ENCODE results near the gene BDH2.

BDH2 gene

DNA sequence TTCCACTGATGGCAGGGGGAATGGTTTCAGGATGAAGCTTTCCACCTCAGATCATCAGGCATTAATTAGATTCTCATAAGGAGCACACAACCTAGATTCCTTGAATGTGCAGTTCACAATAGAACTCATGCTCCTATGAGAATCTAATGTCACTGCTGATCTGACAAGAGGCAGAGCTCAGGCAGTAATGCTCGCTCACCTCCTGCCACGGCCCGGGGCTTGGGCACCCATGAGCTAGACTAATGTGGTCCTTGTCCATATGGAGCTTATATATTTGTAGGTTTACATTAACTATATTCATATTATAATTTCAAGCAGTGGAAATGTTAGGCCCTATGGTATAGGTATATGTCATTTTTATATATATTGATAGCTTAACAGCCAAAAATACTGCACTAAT is 47.5 kb downstream of the BDH2 start:
- TF ChIP-seq CTCF (conservative IDR thresholded peaks at IDR 0.05; ENCODE audit: low read depth, low read length), result no peak
- no peak for DNase-seq (ENCODE audit: low read depth)
- H3K4me3 ChIP-seq (ENCODE audit: low read depth, low read length), result no peak overlapping the region

- TF ChIP-seq CTCF (conservative IDR thresholded peaks at IDR 0.05; ENCODE audit: low read depth, low read length), result no peak
- no peak overlapping the region for H3K4me3 ChIP-seq (ENCODE audit: low read depth, low read length)
- DNase-seq (ENCODE audit: low read depth), result no peak
Observed at GRCh38 chr4:103050736-103051436, 48.7 kb downstream of the BDH2 start.

- no peak overlapping the region for H3K4me3 ChIP-seq (ENCODE audit: low read depth, low read length)
- TF ChIP-seq CTCF (conservative IDR thresholded peaks at IDR 0.05; ENCODE audit: low read depth, low read length), result peak; percentile 87
- DNase-seq (ENCODE audit: low read depth), result peak; percentile 78
Observed at GRCh38 chr4:103046416-103047290, 53.0 kb downstream of the BDH2 start.

- no peak for DNase-seq (ENCODE audit: low read depth)
- no peak overlapping the region for H3K4me3 ChIP-seq (ENCODE audit: low read depth, low read length)
- no peak for TF ChIP-seq CTCF (conservative IDR thresholded peaks at IDR 0.05; ENCODE audit: low read depth, low read length)
Observed at GRCh38 chr4:103044183-103044582, 55.5 kb downstream of the BDH2 start.

GRCh38 chr4:103036169-103036568 is 63.5 kb downstream of the BDH2 start:
- H3K4me3 ChIP-seq (ENCODE audit: low read depth, low read length), result no peak overlapping the region
- no peak for DNase-seq (ENCODE audit: low read depth)
- no peak for TF ChIP-seq CTCF (conservative IDR thresholded peaks at IDR 0.05; ENCODE audit: low read depth, low read length)

DNA sequence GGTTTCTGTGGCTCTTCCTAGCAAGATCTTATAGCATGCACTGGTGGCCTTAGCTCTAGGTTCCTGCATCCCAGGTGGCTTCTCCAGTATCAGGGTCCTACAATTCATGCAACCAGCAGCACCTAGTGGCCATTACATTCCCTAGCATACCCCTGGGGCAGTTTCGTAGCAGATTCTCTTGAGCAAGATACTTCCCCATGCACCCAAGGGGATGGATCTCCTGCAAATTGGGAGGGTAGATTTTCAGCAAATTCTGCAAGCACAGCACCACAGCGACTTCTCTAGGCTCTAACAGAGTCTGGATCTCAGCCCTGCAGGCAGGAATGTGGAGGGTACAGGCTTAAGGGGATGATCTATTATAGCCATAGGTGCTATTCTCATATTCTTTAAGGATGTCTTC is 67.1 kb downstream of the BDH2 start:
- H3K4me3 ChIP-seq (ENCODE audit: low read depth, low read length), result no peak overlapping the region
- peak; percentile 73 for DNase-seq (ENCODE audit: low read depth)
- TF ChIP-seq CTCF (conservative IDR thresholded peaks at IDR 0.05; ENCODE audit: low read depth, low read length), result peak; percentile 87

All from choroid plexus epithelial cell (primary cell).